Left hindlimb (tissue), 1 donor: ENCODE data around the gene VAMP5.
"Not testable (repeated sequence)": the region's sequence is repeated elsewhere in the genome, so short reads cannot be mapped to it uniquely, and the experiment has no call there.

Experiments used
- DNase-seq: peaks from one replicate; pipeline ENCODE4 v3.0.0-alpha.2; 2018

The VAMP5 gene

GRCh38 chr2:85584857-85585780 lies 888 bp downstream of the VAMP5 start:
- DNase-seq = no peak

GRCh38 chr2:85585781-85586105 lies 1.5 kb downstream of the VAMP5 start:
- no peak for DNase-seq

GRCh38 chr2:85588236-85588635 lies 4.0 kb downstream of the VAMP5 start:
- DNase-seq = no peak

GRCh38 chr2:85588645-85589044 lies 4.4 kb downstream of the VAMP5 start:
- no peak for DNase-seq

- DNase-seq = no peak
These were observed 5.0 kb downstream of the VAMP5 start for GRCh38 chr2:85589181-85589580.

- DNase-seq = no peak
These were observed 6.0 kb downstream of the VAMP5 start for GRCh38 chr2:85589982-85590791.

GRCh38 chr2:85590950-85591349 lies 6.7 kb downstream of the VAMP5 start:
- DNase-seq = no peak

- no peak for DNase-seq
These were observed 7.3 kb downstream of the VAMP5 start for GRCh38 chr2:85591563-85591962.

- DNase-seq = not testable (repeated sequence)
These were observed 8.1 kb downstream of the VAMP5 start for GRCh38 chr2:85592299-85592698.

GRCh38 chr2:85593023-85593422 lies 8.8 kb downstream of the VAMP5 start:
- DNase-seq = no peak

- DNase-seq = no peak
These were observed 10.6 kb downstream of the VAMP5 start for GRCh38 chr2:85594715-85595300.

GRCh38 chr2:85595301-85596025 lies 11.2 kb downstream of the VAMP5 start, which contains the start of gene RNF181:
TSS of gene RNF181 (plus strand) at chr2:85595745. CDS start at chr2:85595764, 19 bp downstream.
- peak; percentile 98 for DNase-seq

- no peak for DNase-seq
These were observed 11.7 kb downstream of the VAMP5 start for GRCh38 chr2:85596026-85596333.

GRCh38 chr2:85596486-85597143 lies 12.4 kb downstream of the VAMP5 start:
- DNase-seq = no peak

- DNase-seq = no peak
These were observed 13.0 kb downstream of the VAMP5 start for GRCh38 chr2:85597241-85597640.

GRCh38 chr2:85598594-85599340 lies 14.5 kb downstream of the VAMP5 start:
- DNase-seq = no peak

GRCh38 chr2:85599468-85600234 lies 15.4 kb downstream of the VAMP5 start:
- DNase-seq = no peak

GRCh38 chr2:85600235-85600575 lies 16.0 kb downstream of the VAMP5 start:
- no peak for DNase-seq

- DNase-seq = no peak
These were observed 16.9 kb downstream of the VAMP5 start for GRCh38 chr2:85600951-85601770.
